SK-N-SH treated with all-trans-retinoic acid at 6 μM for 48 hours (cell line): ENCODE data around the gene DCHS2.

Source experiments
- ARNTL ChIP-seq: fragments of 450-650 bp; formaldehyde crosslinking; IDR thresholded peaks from 2 replicates; pipeline ENCODE4 v1.5.0; 2020; ENCODE audit warnings: low read depth, mild to moderate bottlenecking, moderate library complexity, borderline replicate concordance
- BACH2 ChIP-seq: fragments of 250-450 bp; sonication (Bioruptor Pico); IDR thresholded peaks from 2 replicates; pipeline ENCODE4 v1.9.0; 2021; ENCODE audit warnings: mild to moderate bottlenecking, borderline replicate concordance
- PPARA ChIP-seq: fragments of 250-450 bp; sonication (Bioruptor Pico); IDR thresholded peaks from 2 replicates; pipeline ENCODE4 v1.5.0; 2020; ENCODE audit warnings: mild to moderate bottlenecking, borderline replicate concordance
- RARB ChIP-seq: fragments of 250-450 bp; sonication (Bioruptor Pico); IDR thresholded peaks from 2 replicates; pipeline ENCODE4 v1.8.0; 2021; ENCODE audit warnings: mild to moderate bottlenecking, moderate library complexity
- ZNF565 ChIP-seq: fragments of 450-650 bp; formaldehyde crosslinking; conservative IDR thresholded peaks from 2 replicates; pipeline ENCODE4 v1.5.0; 2020; ENCODE audit warnings: low read depth, mild to moderate bottlenecking, moderate library complexity
- ZNF8 ChIP-seq: fragments of 450-650 bp; formaldehyde crosslinking; IDR thresholded peaks from 2 replicates; pipeline ENCODE4 v1.5.0; 2020; ENCODE audit warnings: mild to moderate bottlenecking, moderate library complexity
- TF ChIP-seq, protein P1 (sequence below): fragments of 250-450 bp; sonication (Bioruptor Pico); IDR thresholded peaks from 2 replicates; pipeline ENCODE4 v1.8.0; 2020; ENCODE audit warnings: mild to moderate bottlenecking, moderate library complexity, borderline replicate concordance
- TF ChIP-seq, protein P2 (sequence below): fragments of 250-450 bp; sonication (Bioruptor Pico); IDR thresholded peaks from 2 replicates; pipeline ENCODE4 v1.8.0; 2021; ENCODE audit warnings: low read depth, mild to moderate bottlenecking, moderate library complexity, borderline replicate concordance
- TF ChIP-seq, protein P3 (sequence below): fragments of 250-450 bp; sonication (Bioruptor Pico); IDR thresholded peaks from 2 replicates; pipeline ENCODE4 v1.5.1; 2020; ENCODE audit warnings: low read depth, mild to moderate bottlenecking, moderate library complexity

DNA sequence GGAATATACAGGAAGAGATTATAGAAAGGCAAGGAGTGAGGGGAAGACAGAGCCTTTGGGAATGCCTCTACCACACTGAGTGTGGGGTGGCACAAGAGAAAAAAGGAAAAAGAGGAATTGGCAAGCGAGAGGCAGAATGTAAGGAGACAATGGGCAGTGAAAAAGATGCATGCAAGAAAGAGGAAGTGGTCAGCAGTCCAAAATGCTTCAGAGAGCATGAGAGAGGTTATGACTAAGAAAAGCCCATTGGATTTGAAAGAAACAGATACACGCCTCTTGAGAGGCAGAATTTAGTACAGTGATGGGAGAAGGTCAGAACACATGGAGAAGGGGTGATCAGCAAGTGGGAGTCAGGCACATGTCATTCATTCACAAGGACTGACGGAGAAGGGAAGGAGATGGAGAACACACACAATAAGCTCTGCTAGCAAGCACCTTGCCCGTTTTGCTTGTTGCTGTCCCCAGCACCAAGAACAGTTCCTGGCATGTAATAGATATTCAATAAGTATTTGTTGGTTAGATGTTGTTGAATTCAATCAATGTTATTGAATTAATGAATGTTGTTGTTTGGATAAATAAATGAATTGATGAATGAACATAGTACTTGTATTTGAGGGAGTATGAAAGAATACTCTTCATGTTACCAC, 6.3 kb downstream of the DCHS2 start:
- TF ChIP-seq PPARA (CRISPR knock-in tag): no peak
- no peak for TF ChIP-seq BACH2
- no peak for TF ChIP-seq ARNTL
- TF ChIP-seq, protein P1, sequence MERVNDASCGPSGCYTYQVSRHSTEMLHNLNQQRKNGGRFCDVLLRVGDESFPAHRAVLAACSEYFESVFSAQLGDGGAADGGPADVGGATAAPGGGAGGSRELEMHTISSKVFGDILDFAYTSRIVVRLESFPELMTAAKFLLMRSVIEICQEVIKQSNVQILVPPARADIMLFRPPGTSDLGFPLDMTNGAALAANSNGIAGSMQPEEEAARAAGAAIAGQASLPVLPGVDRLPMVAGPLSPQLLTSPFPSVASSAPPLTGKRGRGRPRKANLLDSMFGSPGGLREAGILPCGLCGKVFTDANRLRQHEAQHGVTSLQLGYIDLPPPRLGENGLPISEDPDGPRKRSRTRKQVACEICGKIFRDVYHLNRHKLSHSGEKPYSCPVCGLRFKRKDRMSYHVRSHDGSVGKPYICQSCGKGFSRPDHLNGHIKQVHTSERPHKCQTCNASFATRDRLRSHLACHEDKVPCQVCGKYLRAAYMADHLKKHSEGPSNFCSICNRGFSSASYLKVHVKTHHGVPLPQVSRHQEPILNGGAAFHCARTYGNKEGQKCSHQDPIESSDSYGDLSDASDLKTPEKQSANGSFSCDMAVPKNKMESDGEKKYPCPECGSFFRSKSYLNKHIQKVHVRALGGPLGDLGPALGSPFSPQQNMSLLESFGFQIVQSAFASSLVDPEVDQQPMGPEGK (CRISPR knock-in tag): no peak
- TF ChIP-seq RARB: no peak
- no peak for TF ChIP-seq ZNF565
- TF ChIP-seq, protein P2, sequence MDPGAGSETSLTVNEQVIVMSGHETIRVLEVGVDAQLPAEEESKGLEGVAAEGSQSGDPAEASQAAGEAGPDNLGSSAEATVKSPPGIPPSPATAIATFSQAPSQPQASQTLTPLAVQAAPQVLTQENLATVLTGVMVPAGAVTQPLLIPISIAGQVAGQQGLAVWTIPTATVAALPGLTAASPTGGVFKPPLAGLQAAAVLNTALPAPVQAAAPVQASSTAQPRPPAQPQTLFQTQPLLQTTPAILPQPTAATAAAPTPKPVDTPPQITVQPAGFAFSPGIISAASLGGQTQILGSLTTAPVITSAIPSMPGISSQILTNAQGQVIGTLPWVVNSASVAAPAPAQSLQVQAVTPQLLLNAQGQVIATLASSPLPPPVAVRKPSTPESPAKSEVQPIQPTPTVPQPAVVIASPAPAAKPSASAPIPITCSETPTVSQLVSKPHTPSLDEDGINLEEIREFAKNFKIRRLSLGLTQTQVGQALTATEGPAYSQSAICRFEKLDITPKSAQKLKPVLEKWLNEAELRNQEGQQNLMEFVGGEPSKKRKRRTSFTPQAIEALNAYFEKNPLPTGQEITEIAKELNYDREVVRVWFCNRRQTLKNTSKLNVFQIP (CRISPR knock-in tag): no peak
- TF ChIP-seq, protein P3, sequence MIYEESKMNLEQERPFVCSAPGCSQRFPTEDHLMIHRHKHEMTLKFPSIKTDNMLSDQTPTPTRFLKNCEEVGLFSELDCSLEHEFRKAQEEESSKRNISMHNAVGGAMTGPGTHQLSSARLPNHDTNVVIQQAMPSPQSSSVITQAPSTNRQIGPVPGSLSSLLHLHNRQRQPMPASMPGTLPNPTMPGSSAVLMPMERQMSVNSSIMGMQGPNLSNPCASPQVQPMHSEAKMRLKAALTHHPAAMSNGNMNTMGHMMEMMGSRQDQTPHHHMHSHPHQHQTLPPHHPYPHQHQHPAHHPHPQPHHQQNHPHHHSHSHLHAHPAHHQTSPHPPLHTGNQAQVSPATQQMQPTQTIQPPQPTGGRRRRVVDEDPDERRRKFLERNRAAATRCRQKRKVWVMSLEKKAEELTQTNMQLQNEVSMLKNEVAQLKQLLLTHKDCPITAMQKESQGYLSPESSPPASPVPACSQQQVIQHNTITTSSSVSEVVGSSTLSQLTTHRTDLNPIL (CRISPR knock-in tag): no peak
- no peak for TF ChIP-seq ZNF8
